Right lung (tissue), 5 donors: ENCODE measurements around the gene CACNB4. TPM values are rescaled to one million over a fixed set of nuclear protein-coding genes. Genes with fewer than 3 reads are reported as not detected.
"Not testable (repeated sequence)": the region's sequence is repeated elsewhere in the genome, so short reads cannot be mapped to it uniquely, and the experiment has no call there.

Source experiments
- DNase-seq, 2 donors: peaks; one replicate each; pipeline ENCODE4 v3.0.0-alpha.2; 2013
- polyA plus RNA-seq, 5 donors: library from polyadenylated mRNA; unstranded; fragments of 120-200 nt; gene quantifications; one replicate each; pipeline versions ENCODE4 v1.2.1 to v1.2.3, GENCODE V29; 2013; ENCODE audit warnings: inconsistent platforms in 1 of 5, low replicate concordance in 1 of 5; ENCODE audit not compliant: insufficient read length in 5 of 5, insufficient read depth in 1 of 5

Gene CACNB4
- polyA plus RNA-seq, 5 donors: 4.2 to 12.8 (median 9.3) TPM

- DNase-seq: no peak
These were observed 152.5 kb downstream of the CACNB4 start for GRCh38 chr2:151946250-151946884.

- DNase-seq: no peak
These were observed 153.2 kb downstream of the CACNB4 start for GRCh38 chr2:151945602-151946001.

GRCh38 chr2:151945186-151945585 lies 153.7 kb downstream of the CACNB4 start:
- no peak for DNase-seq

GRCh38 chr2:151943461-151943860 lies 155.4 kb downstream of the CACNB4 start:
- DNase-seq: no peak

- not testable (repeated sequence) for DNase-seq
These were observed 156.2 kb downstream of the CACNB4 start for GRCh38 chr2:151942540-151943205.

- no peak for DNase-seq
These were observed 160.9 kb downstream of the CACNB4 start for GRCh38 chr2:151937966-151938365.

- no peak for DNase-seq
These were observed 162.2 kb downstream of the CACNB4 start for GRCh38 chr2:151936626-151937025.

GRCh38 chr2:151933266-151933804 lies 165.5 kb downstream of the CACNB4 start:
- DNase-seq: no peak

- DNase-seq: no peak
These were observed 167.1 kb downstream of the CACNB4 start for GRCh38 chr2:151931756-151932155.

GRCh38 chr2:151931030-151931611 lies 167.7 kb downstream of the CACNB4 start:
- DNase-seq: no peak

GRCh38 chr2:151930042-151930441 lies 168.8 kb downstream of the CACNB4 start:
- no peak for DNase-seq

GRCh38 chr2:151928380-151928779 lies 170.5 kb downstream of the CACNB4 start:
- DNase-seq: no peak

- DNase-seq: no peak
These were observed 171.2 kb downstream of the CACNB4 start for GRCh38 chr2:151927501-151928221.

GRCh38 chr2:151922845-151923666 lies 175.8 kb downstream of the CACNB4 start:
- DNase-seq: peak; percentile 17 to 27

- no peak for DNase-seq
These were observed 179.1 kb downstream of the CACNB4 start for GRCh38 chr2:151919786-151920185.

GRCh38 chr2:151918308-151918707 lies 180.5 kb downstream of the CACNB4 start:
- no peak for DNase-seq

GRCh38 chr2:151916632-151917031 lies 182.2 kb downstream of the CACNB4 start:
- DNase-seq: no peak

- DNase-seq: not testable (repeated sequence)
These were observed 183.2 kb downstream of the CACNB4 start for GRCh38 chr2:151915629-151916025.

GRCh38 chr2:151914989-151915628 lies 183.7 kb downstream of the CACNB4 start:
- no peak for DNase-seq

GRCh38 chr2:151908204-151908882 lies 190.5 kb downstream of the CACNB4 start:
- DNase-seq: no peak
